WTC11 (cell line): ENCODE measurements around the gene GRIN2A. TPM values are rescaled to one million over a fixed set of nuclear protein-coding genes. Genes with fewer than 3 reads are reported as not detected.

ENCODE experiments used
- ATAC-seq: fragments of 200-7000 bp; cut with Tn5 transposase; 2 replicates; pipeline ENCODE4 v1.10.0; 2021; ENCODE audit warnings: mild to moderate bottlenecking, moderate library complexity
- CTCF ChIA-PET: fragments of 300-600 bp; sonication (Branson Sonifier 250); formaldehyde crosslinking; loops from one replicate; lab custom pipeline; 2021; ENCODE audit warnings: antibody characterized with exemption; lab: Charles Lee
- POLR2A ChIA-PET: fragments of 350-600 bp; sonication (Branson Sonifier 250); formaldehyde crosslinking; loops from one replicate; lab custom pipeline; 2021; ENCODE audit warnings: antibody characterized with exemption; lab: Charles Lee
- DNase-seq: peaks from one replicate; pipeline ENCODE4 v3.0.0; 2021; ENCODE audit warnings: low spot score
- H3K27ac Mint-ChIP-seq: 2 replicates; pipeline ENCODE4 v1.8.0; 2021; ENCODE audit warnings: mixed read lengths
- H3K27me3 Mint-ChIP-seq: 2 replicates; pipeline ENCODE4 v1.8.0; 2021; ENCODE audit warnings: low read depth, mild to moderate bottlenecking, moderate library complexity, mixed read lengths
- H3K36me3 Mint-ChIP-seq: 2 replicates; pipeline ENCODE4 v1.8.0; 2021; ENCODE audit warnings: mixed read lengths
- H3K4me1 Mint-ChIP-seq: 2 replicates; pipeline ENCODE4 v1.8.0; 2022; ENCODE audit warnings: mixed read lengths
- H3K4me3 Mint-ChIP-seq: 2 replicates; pipeline ENCODE4 v1.8.0; 2021; ENCODE audit warnings: mild to moderate bottlenecking, moderate library complexity, mixed read lengths
- H3K9me3 Mint-ChIP-seq: 2 replicates; pipeline ENCODE4 v1.8.0; 2021; ENCODE audit warnings: mixed read lengths
- AFF4 ChIP-seq: sonication (generic); formaldehyde crosslinking; IDR thresholded peaks from 2 replicates; pipeline ENCODE4 v1.8.1; 2023; ENCODE audit warnings: mild to moderate bottlenecking, missing genetic modification reagents, borderline replicate concordance
- ATF1 ChIP-seq: sonication (generic); formaldehyde crosslinking; IDR thresholded peaks from 2 replicates; pipeline ENCODE4 v1.8.1; 2023; ENCODE audit warnings: mild to moderate bottlenecking, moderate library complexity, missing genetic modification reagents
- ELF4 ChIP-seq: sonication (generic); formaldehyde crosslinking; IDR thresholded peaks from 2 replicates; pipeline ENCODE4 v1.8.1; 2022; ENCODE audit warnings: low read depth, mild to moderate bottlenecking, moderate library complexity, missing genetic modification reagents
- EMX1 ChIP-seq: fragments of 250-450 bp; sonication (Bioruptor Pico); IDR thresholded peaks from 2 replicates; pipeline ENCODE4 v1.8.0; 2021; ENCODE audit warnings: mild to moderate bottlenecking
- FOXJ3 ChIP-seq: sonication (generic); formaldehyde crosslinking; IDR thresholded peaks from 2 replicates; pipeline ENCODE4 v1.9.0; 2021; ENCODE audit warnings: missing genetic modification reagents, mild to moderate bottlenecking, borderline replicate concordance
- FOXP1 ChIP-seq: sonication (generic); formaldehyde crosslinking; IDR thresholded peaks from 2 replicates; pipeline ENCODE4 v1.8.0; 2022; ENCODE audit warnings: missing genetic modification reagents, mild to moderate bottlenecking, moderate library complexity, borderline replicate concordance
- MAX ChIP-seq: sonication (generic); formaldehyde crosslinking; IDR thresholded peaks from 2 replicates; pipeline ENCODE4 v1.8.0; 2022; ENCODE audit warnings: mild to moderate bottlenecking, missing genetic modification reagents
- OVOL2 ChIP-seq: fragments of 250-450 bp; sonication (Bioruptor Pico); IDR thresholded peaks from 2 replicates; pipeline ENCODE4 v1.9.0; 2021; ENCODE audit warnings: mild to moderate bottlenecking, borderline replicate concordance
- PREB ChIP-seq: sonication (generic); formaldehyde crosslinking; IDR thresholded peaks from 2 replicates; pipeline ENCODE4 v1.8.1; 2022; ENCODE audit warnings: mild to moderate bottlenecking, missing genetic modification reagents, moderate library complexity, borderline replicate concordance
- ZMAT4 ChIP-seq: fragments of 250-450 bp; sonication (Bioruptor Pico); IDR thresholded peaks from 2 replicates; pipeline ENCODE4 v1.9.0; 2021; ENCODE audit warnings: mild to moderate bottlenecking
- ZNF121 ChIP-seq: sonication (generic); formaldehyde crosslinking; IDR thresholded peaks from 2 replicates; pipeline ENCODE4 v1.8.0; 2023; ENCODE audit warnings: missing genetic modification reagents
- ZNF138 ChIP-seq: sonication (generic); formaldehyde crosslinking; conservative IDR thresholded peaks from 2 replicates; pipeline ENCODE4 v1.8.1; 2022; ENCODE audit warnings: mild to moderate bottlenecking, moderate library complexity, missing genetic modification reagents
- ZNF219 ChIP-seq: sonication (generic); formaldehyde crosslinking; IDR thresholded peaks from 2 replicates; pipeline ENCODE4 v1.8.0; 2023; ENCODE audit warnings: missing genetic modification reagents, mild to moderate bottlenecking, borderline replicate concordance
- ZNF512 ChIP-seq: sonication (generic); formaldehyde crosslinking; IDR thresholded peaks from 2 replicates; pipeline ENCODE4 v1.8.1; 2022; ENCODE audit warnings: missing genetic modification reagents, borderline replicate concordance
- ZNF532 ChIP-seq: fragments of 250-450 bp; sonication (Bioruptor Pico); IDR thresholded peaks from 2 replicates; pipeline ENCODE4 v1.9.0; 2021; ENCODE audit warnings: mild to moderate bottlenecking, borderline replicate concordance
- total RNA-seq: library from RNA; stranded (reverse); gene quantifications from 3 replicates; pipeline ENCODE4 v1.2.3, GENCODE V29; 2021
- TF ChIP-seq, protein P1 (sequence below): sonication (generic); formaldehyde crosslinking; IDR thresholded peaks from 2 replicates; pipeline ENCODE4 v1.8.0; 2023; ENCODE audit warnings: missing genetic modification reagents, mild to moderate bottlenecking, borderline replicate concordance
- TF ChIP-seq, protein P2 (sequence below): sonication (generic); formaldehyde crosslinking; IDR thresholded peaks from 2 replicates; pipeline ENCODE4 v1.8.0; 2022; ENCODE audit warnings: mild to moderate bottlenecking, missing genetic modification reagents
- TF ChIP-seq, protein P3 (sequence below): sonication (generic); formaldehyde crosslinking; IDR thresholded peaks from 2 replicates; pipeline ENCODE4 v1.8.1; 2023; ENCODE audit warnings: mild to moderate bottlenecking, missing genetic modification reagents, moderate library complexity

The GRIN2A gene
- total RNA-seq, 1 experiment from 2014 or later, result 3.5 TPM

- TF ChIP-seq OVOL2 (CRISPR knock-in tag) (no peak), FOXP1 (CRISPR knock-in tag) (no peak), ZNF532 (CRISPR knock-in tag) (no peak)
These were observed 144.5 kb downstream of the GRIN2A start (continued) for GRCh38 chr16:10037751-10038150.

DNA sequence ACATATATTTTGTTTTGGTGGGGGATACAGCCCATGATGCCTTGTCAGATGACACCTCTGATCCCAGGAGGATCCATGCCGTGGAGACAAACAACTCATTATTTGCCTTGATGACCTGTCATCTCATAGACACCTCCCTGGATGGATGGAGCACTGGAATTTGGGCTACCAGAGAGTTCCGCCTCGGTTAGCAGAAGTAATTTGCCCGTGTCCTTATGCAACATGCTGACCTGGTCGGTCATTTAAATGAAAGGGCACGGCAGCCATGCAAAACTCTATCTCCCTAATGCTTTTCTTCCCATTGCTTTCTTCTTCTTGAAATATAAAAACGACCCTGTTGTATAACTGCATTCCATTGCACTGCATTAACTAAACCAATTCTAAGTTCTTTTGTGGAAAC, 145.3 kb downstream of the GRIN2A start:
- Mint-ChIP-seq H3K36me3 (no peaks in the 10 kb centered on the region), H3K4me3 (no peak overlapping the region), H3K27me3 (peaks cover 4% of the 10 kb centered on the region), H3K27ac (no peak overlapping the region), H3K9me3 (peaks cover 3% of the 10 kb centered on the region; the same call in 1 of the 2 replicates), H3K4me1 (peaks cover 10% of the 10 kb centered on the region)
- CTCF ChIA-PET, result no interaction called here
- POLR2A ChIA-PET, result no interaction called here
- DNase-seq (no peak), ATAC-seq (no peak)
- TF ChIP-seq ZNF138 (CRISPR knock-in tag) (no peak), PREB (no peak), MAX (no peak), FOXJ3 (CRISPR knock-in tag) (no peak), ZMAT4 (CRISPR knock-in tag) (no peak), AFF4 (CRISPR knock-in tag) (no peak), ZNF512 (CRISPR knock-in tag) (no peak), ZNF121 (no peak), ZNF219 (no peak), ELF4 (CRISPR knock-in tag) (no peak), EMX1 (CRISPR knock-in tag) (no peak), ATF1 (CRISPR knock-in tag) (no peak)
- TF ChIP-seq, protein P1, sequence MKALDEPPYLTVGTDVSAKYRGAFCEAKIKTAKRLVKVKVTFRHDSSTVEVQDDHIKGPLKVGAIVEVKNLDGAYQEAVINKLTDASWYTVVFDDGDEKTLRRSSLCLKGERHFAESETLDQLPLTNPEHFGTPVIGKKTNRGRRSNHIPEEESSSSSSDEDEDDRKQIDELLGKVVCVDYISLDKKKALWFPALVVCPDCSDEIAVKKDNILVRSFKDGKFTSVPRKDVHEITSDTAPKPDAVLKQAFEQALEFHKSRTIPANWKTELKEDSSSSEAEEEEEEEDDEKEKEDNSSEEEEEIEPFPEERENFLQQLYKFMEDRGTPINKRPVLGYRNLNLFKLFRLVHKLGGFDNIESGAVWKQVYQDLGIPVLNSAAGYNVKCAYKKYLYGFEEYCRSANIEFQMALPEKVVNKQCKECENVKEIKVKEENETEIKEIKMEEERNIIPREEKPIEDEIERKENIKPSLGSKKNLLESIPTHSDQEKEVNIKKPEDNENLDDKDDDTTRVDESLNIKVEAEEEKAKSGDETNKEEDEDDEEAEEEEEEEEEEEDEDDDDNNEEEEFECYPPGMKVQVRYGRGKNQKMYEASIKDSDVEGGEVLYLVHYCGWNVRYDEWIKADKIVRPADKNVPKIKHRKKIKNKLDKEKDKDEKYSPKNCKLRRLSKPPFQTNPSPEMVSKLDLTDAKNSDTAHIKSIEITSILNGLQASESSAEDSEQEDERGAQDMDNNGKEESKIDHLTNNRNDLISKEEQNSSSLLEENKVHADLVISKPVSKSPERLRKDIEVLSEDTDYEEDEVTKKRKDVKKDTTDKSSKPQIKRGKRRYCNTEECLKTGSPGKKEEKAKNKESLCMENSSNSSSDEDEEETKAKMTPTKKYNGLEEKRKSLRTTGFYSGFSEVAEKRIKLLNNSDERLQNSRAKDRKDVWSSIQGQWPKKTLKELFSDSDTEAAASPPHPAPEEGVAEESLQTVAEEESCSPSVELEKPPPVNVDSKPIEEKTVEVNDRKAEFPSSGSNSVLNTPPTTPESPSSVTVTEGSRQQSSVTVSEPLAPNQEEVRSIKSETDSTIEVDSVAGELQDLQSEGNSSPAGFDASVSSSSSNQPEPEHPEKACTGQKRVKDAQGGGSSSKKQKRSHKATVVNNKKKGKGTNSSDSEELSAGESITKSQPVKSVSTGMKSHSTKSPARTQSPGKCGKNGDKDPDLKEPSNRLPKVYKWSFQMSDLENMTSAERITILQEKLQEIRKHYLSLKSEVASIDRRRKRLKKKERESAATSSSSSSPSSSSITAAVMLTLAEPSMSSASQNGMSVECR (CRISPR knock-in tag), result no peak
- TF ChIP-seq, protein P2, sequence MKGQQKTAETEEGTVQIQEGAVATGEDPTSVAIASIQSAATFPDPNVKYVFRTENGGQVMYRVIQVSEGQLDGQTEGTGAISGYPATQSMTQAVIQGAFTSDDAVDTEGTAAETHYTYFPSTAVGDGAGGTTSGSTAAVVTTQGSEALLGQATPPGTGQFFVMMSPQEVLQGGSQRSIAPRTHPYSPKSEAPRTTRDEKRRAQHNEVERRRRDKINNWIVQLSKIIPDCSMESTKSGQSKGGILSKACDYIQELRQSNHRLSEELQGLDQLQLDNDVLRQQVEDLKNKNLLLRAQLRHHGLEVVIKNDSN (CRISPR knock-in tag), result no peak
- TF ChIP-seq, protein P3, sequence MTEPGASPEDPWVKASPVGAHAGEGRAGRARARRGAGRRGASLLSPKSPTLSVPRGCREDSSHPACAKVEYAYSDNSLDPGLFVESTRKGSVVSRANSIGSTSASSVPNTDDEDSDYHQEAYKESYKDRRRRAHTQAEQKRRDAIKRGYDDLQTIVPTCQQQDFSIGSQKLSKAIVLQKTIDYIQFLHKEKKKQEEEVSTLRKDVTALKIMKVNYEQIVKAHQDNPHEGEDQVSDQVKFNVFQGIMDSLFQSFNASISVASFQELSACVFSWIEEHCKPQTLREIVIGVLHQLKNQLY, result no peak
